ENCODE results near the gene INHA. TPM values are rescaled to one million over a fixed set of nuclear protein-coding genes. Genes with fewer than 3 reads are reported as not detected.

Gene INHA
- total RNA-seq, 1 donor from 2014 or later: under 0.01 TPM

DNA sequence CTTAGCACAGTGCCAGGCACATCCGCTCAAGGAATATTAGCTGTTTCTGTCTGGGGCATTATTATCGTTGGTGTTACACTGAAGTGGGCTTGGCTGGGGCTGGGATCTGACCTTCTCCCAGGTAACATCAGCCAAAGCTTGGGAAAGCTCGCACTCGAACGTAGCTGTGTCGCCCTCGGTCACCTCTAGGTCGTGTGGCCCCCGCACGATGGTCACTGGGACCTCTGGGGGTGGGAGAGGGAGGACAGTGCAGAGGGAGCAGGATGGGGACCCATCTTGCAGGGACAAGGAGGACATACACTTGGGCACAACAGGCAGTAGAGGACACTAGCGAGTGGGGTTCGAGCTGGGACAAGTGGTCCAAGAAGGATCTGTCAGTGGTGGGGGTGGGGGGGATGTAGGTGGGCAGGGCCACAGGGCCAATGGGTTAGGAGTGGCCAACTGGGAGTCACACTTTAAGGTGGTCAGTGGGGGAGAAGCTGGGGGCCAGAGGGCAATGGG lies 18.6 kb upstream of the INHA start:
- DNase-seq (ENCODE audit: low read depth) (no peak), FAIRE-seq (no peak)
- Histone ChIP-seq H3K36me3 (ENCODE audit: control insufficient read depth, insufficient read depth, low read length) (no peaks in the 10 kb centered on the region), H3K4me3 (ENCODE audit: low read depth, low read length) (no peak overlapping the region), H3K27me3 (ENCODE audit: control insufficient read depth, insufficient read depth, low read length) (peaks cover 3% of the 10 kb centered on the region)
- no peak for TF ChIP-seq CTCF (IDR thresholded peaks at IDR 0.05; ENCODE audit: insufficient read depth, low read length, severe bottlenecking)

DNA sequence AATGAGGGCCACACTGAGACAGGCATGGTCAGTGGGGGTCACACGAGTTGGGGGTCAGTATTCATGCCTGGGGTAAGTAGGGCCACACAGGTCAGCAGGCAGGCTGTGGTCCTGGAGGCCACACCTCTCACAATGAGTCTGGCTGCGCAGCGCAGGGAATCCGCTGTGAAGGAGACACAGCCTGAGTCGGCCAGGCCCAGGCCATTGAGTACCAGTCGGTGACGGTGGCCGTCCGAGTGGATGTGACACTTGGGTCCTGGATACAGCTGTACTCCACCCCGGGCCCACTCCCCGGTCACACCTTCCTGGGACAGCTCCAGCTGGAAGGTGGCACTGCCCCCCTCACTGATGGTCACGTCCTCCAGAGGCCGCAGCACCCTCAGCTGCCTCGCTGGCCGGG lies 17.8 kb upstream of the INHA start:
- FAIRE-seq: no peak
- no peak for TF ChIP-seq CTCF (IDR thresholded peaks at IDR 0.05; ENCODE audit: insufficient read depth, low read length, severe bottlenecking)
- Histone ChIP-seq H3K27me3 (ENCODE audit: control insufficient read depth, insufficient read depth, low read length) (peaks cover 3% of the 10 kb centered on the region), H3K4me3 (ENCODE audit: low read depth, low read length) (no peak overlapping the region), H3K36me3 (ENCODE audit: control insufficient read depth, insufficient read depth, low read length) (no peaks in the 10 kb centered on the region)
- DNase-seq (ENCODE audit: low read depth): no peak

GRCh38 chr2:219555956-219556355 lies 16.2 kb upstream of the INHA start:
- TF ChIP-seq CTCF (IDR thresholded peaks at IDR 0.05; ENCODE audit: insufficient read depth, low read length, severe bottlenecking): no peak
- H3K36me3 ChIP-seq (ENCODE audit: control insufficient read depth, insufficient read depth, low read length): no peaks in the 10 kb centered on the region
- no peak for DNase-seq (ENCODE audit: low read depth)
- FAIRE-seq: no peak
- H3K27me3 ChIP-seq (ENCODE audit: control insufficient read depth, insufficient read depth, low read length): peaks cover 3% of the 10 kb centered on the region
- no peak overlapping the region for H3K4me3 ChIP-seq (ENCODE audit: low read depth, low read length)

DNA sequence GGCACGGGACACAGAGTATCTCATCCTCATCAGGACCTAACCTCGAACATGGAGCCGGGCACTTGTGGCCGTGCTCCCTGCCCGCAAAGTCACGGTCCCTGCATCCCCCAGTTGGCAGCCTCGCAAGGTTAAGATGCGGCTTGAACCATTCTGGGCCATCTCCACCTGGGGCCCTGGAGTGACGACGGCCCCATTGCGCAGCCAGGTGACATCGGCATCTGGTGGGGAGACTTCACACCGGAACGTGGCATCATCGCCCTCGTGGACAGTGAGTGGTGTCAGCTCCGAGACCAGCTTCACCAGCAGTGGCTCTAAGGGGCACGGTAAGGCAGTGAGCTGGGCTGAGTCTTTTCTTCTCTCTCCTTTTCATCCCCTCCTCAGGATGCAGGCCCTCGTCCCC lies 15.7 kb upstream of the INHA start:
- peaks cover 3% of the 10 kb centered on the region for H3K27me3 ChIP-seq (ENCODE audit: control insufficient read depth, insufficient read depth, low read length)
- no peak for DNase-seq (ENCODE audit: low read depth)
- no peak overlapping the region for H3K4me3 ChIP-seq (ENCODE audit: low read depth, low read length)
- FAIRE-seq: no peak
- H3K36me3 ChIP-seq (ENCODE audit: control insufficient read depth, insufficient read depth, low read length): no peaks in the 10 kb centered on the region
- TF ChIP-seq CTCF (IDR thresholded peaks at IDR 0.05; ENCODE audit: insufficient read depth, low read length, severe bottlenecking): no peak

DNA sequence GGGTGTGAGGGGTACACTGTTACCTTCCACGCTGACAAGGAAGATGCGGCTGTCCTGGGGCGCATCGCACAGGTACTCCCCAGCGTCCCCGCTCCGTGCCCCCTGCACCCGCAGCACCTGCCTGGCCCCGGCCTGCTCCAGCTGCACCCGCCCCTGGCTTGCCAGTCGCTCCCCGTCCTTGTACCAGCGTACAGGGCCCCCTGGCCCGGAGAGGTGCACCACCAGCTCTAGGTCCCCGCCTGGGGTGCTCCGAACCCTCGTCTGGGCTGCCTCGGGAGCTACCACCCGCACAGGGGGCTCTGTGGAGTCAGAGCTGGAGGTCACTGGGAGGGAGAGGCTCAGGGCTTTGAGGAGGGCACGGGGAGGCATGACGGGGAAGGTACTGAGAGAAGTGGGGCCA lies 14.8 kb upstream of the INHA start:
- H3K36me3 ChIP-seq (ENCODE audit: control insufficient read depth, insufficient read depth, low read length): no peaks in the 10 kb centered on the region
- H3K4me3 ChIP-seq (ENCODE audit: low read depth, low read length): no peak overlapping the region
- FAIRE-seq: no peak
- no peak for DNase-seq (ENCODE audit: low read depth)
- no peak for TF ChIP-seq CTCF (IDR thresholded peaks at IDR 0.05; ENCODE audit: insufficient read depth, low read length, severe bottlenecking)
- H3K27me3 ChIP-seq (ENCODE audit: control insufficient read depth, insufficient read depth, low read length): peaks cover 3% of the 10 kb centered on the region
